ENCODE data around the gene ZNF462.

Gene ZNF462

GRCh38 chr9:106962122-106962521, 99.2 kb downstream of the ZNF462 start:
- DNase-seq (ENCODE audit: low read depth), result no peak
- TF ChIP-seq, protein P1, sequence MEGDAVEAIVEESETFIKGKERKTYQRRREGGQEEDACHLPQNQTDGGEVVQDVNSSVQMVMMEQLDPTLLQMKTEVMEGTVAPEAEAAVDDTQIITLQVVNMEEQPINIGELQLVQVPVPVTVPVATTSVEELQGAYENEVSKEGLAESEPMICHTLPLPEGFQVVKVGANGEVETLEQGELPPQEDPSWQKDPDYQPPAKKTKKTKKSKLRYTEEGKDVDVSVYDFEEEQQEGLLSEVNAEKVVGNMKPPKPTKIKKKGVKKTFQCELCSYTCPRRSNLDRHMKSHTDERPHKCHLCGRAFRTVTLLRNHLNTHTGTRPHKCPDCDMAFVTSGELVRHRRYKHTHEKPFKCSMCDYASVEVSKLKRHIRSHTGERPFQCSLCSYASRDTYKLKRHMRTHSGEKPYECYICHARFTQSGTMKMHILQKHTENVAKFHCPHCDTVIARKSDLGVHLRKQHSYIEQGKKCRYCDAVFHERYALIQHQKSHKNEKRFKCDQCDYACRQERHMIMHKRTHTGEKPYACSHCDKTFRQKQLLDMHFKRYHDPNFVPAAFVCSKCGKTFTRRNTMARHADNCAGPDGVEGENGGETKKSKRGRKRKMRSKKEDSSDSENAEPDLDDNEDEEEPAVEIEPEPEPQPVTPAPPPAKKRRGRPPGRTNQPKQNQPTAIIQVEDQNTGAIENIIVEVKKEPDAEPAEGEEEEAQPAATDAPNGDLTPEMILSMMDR (IDR thresholded peaks at IDR 0.05; ENCODE audit: insufficient read depth, low read depth, low read length, missing control alignments), result no peak
- no peak overlapping the region for H3K4me3 ChIP-seq (ENCODE audit: low read depth, low read length)

DNA sequence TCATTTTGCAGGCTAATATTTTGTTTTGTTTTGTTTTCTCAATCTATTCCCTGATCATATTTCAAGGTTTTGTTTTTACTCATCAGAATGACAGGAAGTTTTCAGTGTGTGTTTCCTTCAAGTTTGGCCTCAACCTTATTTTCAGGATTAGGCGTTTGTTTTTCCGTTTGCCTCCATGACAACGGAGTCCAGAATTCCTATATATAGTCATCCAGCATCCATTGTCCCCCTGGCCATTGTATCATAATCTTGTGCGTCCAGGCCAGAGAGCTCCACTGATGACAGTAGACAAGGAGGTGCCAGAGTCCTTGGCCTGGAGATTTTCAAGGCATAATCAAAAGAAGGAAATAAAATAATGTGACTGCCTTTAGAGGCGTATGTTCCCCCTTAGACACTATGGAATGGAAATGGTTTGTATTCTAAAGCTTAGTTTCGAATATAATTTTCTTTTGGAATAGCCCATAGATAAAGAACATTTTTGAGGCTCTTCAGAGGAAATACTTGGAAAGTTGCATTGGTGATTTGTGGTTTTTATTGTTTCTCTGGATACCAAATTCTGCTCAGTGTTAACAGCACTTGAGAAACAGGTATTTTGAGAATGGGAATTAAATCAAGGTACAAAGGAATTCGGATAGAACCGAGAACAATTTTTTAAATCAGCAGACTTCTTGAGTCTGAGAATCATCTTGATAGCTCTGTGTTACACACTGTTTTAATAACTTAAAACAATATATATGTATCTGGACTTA, 99.8 kb downstream of the ZNF462 start:
- no peak overlapping the region for H3K4me3 ChIP-seq (ENCODE audit: low read depth, low read length)
- TF ChIP-seq, protein P1 (IDR thresholded peaks at IDR 0.05; ENCODE audit: insufficient read depth, low read depth, low read length, missing control alignments), result no peak
- DNase-seq (ENCODE audit: low read depth), result no peak

GRCh38 chr9:106963684-106964083, 100.7 kb downstream of the ZNF462 start:
- no peak overlapping the region for H3K4me3 ChIP-seq (ENCODE audit: low read depth, low read length)
- no peak for DNase-seq (ENCODE audit: low read depth)
- TF ChIP-seq, protein P1 (IDR thresholded peaks at IDR 0.05; ENCODE audit: insufficient read depth, low read depth, low read length, missing control alignments), result no peak

DNA sequence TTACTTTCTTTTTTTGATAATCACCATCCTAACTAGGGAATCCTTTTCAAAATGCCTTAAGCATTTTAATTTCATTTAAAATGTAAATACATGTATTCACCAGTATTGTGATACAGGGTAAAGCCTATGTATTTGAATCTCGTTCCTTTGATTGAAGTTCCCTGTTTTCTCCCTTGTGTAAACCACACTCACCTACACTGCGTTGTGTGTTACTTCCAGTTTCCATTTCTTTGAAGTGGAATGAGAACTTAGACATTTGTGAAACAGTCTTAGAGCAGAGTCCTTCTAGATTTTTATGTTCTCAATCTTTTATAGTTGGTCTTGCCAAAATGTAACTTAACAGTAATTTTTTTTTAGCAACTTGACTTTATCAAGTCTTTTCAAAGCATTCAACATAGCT, 101.4 kb downstream of the ZNF462 start:
- peak; percentile 36 for DNase-seq (ENCODE audit: low read depth)
- TF ChIP-seq, protein P1 (IDR thresholded peaks at IDR 0.05; ENCODE audit: insufficient read depth, low read depth, low read length, missing control alignments), result no peak
- no peak overlapping the region for H3K4me3 ChIP-seq (ENCODE audit: low read depth, low read length)

GRCh38 chr9:106964822-106965525, 102.0 kb downstream of the ZNF462 start:
- no peak for DNase-seq (ENCODE audit: low read depth)
- H3K4me3 ChIP-seq (ENCODE audit: low read depth, low read length), result no peak overlapping the region
- TF ChIP-seq, protein P1 (IDR thresholded peaks at IDR 0.05; ENCODE audit: insufficient read depth, low read depth, low read length, missing control alignments), result no peak

GRCh38 chr9:106966481-106966880, 103.5 kb downstream of the ZNF462 start:
- TF ChIP-seq, protein P1 (IDR thresholded peaks at IDR 0.05; ENCODE audit: insufficient read depth, low read depth, low read length, missing control alignments), result no peak
- no peak overlapping the region for H3K4me3 ChIP-seq (ENCODE audit: low read depth, low read length)
- DNase-seq (ENCODE audit: low read depth), result no peak
